ENCODE measurements around the gene ALDH1L2. TPM values are rescaled to one million over a fixed set of nuclear protein-coding genes. Genes with fewer than 3 reads are reported as not detected.

Gene ALDH1L2
- polyA plus RNA-seq, 1 donor (not counting 4 experiments of a cell fraction or from before 2014, with no cell fraction given): 1.8 TPM

GRCh38 chr12:105032703-105033357 is 51.4 kb downstream of the ALDH1L2 start:
- Histone ChIP-seq H4K20me1 (ENCODE audit: control insufficient read depth, extremely low read depth, insufficient read depth, low read length) (no peaks in the 10 kb centered on the region), H2AFZ (ENCODE audit: control insufficient read depth, low read length) (no peak overlapping the region), H3K4me1 (ENCODE audit: control insufficient read depth, extremely low read depth, insufficient read depth, low read length) (peaks cover 15% of the 10 kb centered on the region), H3K4me3 (ENCODE audit: control insufficient read depth in 2 of 3, extremely low read depth in 1 of 3, insufficient read depth in 2 of 3, low read depth in 1 of 3, low read length in 3 of 3) (no peak overlapping the region), H3K27ac (ENCODE audit: control insufficient read depth, insufficient read depth, low read length) (no peak overlapping the region), H3K79me2 (ENCODE audit: control insufficient read depth, insufficient read depth, low read length) (no peaks in the 10 kb centered on the region), H3K9me3 (ENCODE audit: control insufficient read depth, low read depth, low read length) (no peaks in the 10 kb centered on the region), H3K36me3 (ENCODE audit: control insufficient read depth in 2 of 2, extremely low read depth in 1 of 2, insufficient read depth in 2 of 2, low read length in 2 of 2) (no peaks in the 10 kb centered on the region), H3K4me2 (ENCODE audit: control insufficient read depth, extremely low read depth, insufficient read depth, low read depth, low read length) (no peak overlapping the region), H3K9me1 (ENCODE audit: control insufficient read depth, extremely low read depth, insufficient read depth, low read length) (no peaks in the 10 kb centered on the region), H3K9ac (ENCODE audit: control insufficient read depth, extremely low read depth, insufficient read depth, low read length) (no peak overlapping the region), H3K27me3 (ENCODE audit: control insufficient read depth, extremely low read depth, insufficient read depth, low read length) (no peaks in the 10 kb centered on the region)
- TF ChIP-seq EZH2 (IDR thresholded peaks at IDR 0.05; ENCODE audit: low read length): no peak
- no peak for TF ChIP-seq CTCF (optimal IDR thresholded peaks at IDR 0.05 in 1 of 3, IDR thresholded peaks at IDR 0.05 in 1 of 3, conservative IDR thresholded peaks at IDR 0.05 in 1 of 3; ENCODE audit: extremely low read depth in 1 of 3, insufficient read depth in 2 of 3, low read length in 3 of 3)
- FAIRE-seq: no peak
- no peak for DNase-seq (ENCODE audit: low read depth, low spot score)
- dilution Hi-C loops (cut with MboI; ENCODE audit: extremely low pct_ligation_motif_present, low sequenced_read_pairs): no loop called here

GRCh38 chr12:105030820-105031807 is 53.1 kb downstream of the ALDH1L2 start:
- no peaks in the 10 kb centered on the region for H3K9me1 ChIP-seq (ENCODE audit: control insufficient read depth, extremely low read depth, insufficient read depth, low read length)
- H3K4me3 ChIP-seq (ENCODE audit: control insufficient read depth in 2 of 3, extremely low read depth in 1 of 3, insufficient read depth in 2 of 3, low read depth in 1 of 3, low read length in 3 of 3): no peak overlapping the region
- peaks cover 8% of the 10 kb centered on the region for H3K4me1 ChIP-seq (ENCODE audit: control insufficient read depth, extremely low read depth, insufficient read depth, low read length)
- FAIRE-seq (no peak), DNase-seq (ENCODE audit: low read depth, low spot score) (no peak)
- H2AFZ ChIP-seq (ENCODE audit: control insufficient read depth, low read length): no peak overlapping the region
- dilution Hi-C loops (cut with MboI; ENCODE audit: extremely low pct_ligation_motif_present, low sequenced_read_pairs): no loop called here
- H3K4me2 ChIP-seq (ENCODE audit: control insufficient read depth, extremely low read depth, insufficient read depth, low read depth, low read length): no peak overlapping the region
- TF ChIP-seq EZH2 (IDR thresholded peaks at IDR 0.05; ENCODE audit: low read length) (no peak), CTCF (optimal IDR thresholded peaks at IDR 0.05 in 1 of 3, IDR thresholded peaks at IDR 0.05 in 1 of 3, conservative IDR thresholded peaks at IDR 0.05 in 1 of 3; ENCODE audit: extremely low read depth in 1 of 3, insufficient read depth in 2 of 3, low read length in 3 of 3) (no peak)
- H3K9ac ChIP-seq (ENCODE audit: control insufficient read depth, extremely low read depth, insufficient read depth, low read length): no peak overlapping the region
- H3K36me3 ChIP-seq (ENCODE audit: control insufficient read depth in 2 of 2, extremely low read depth in 1 of 2, insufficient read depth in 2 of 2, low read length in 2 of 2): no peaks in the 10 kb centered on the region
- H3K27me3 ChIP-seq (ENCODE audit: control insufficient read depth, extremely low read depth, insufficient read depth, low read length): no peaks in the 10 kb centered on the region
- no peaks in the 10 kb centered on the region for H3K79me2 ChIP-seq (ENCODE audit: control insufficient read depth, insufficient read depth, low read length)
- H3K9me3 ChIP-seq (ENCODE audit: control insufficient read depth, low read depth, low read length): no peaks in the 10 kb centered on the region
- H4K20me1 ChIP-seq (ENCODE audit: control insufficient read depth, extremely low read depth, insufficient read depth, low read length): no peaks in the 10 kb centered on the region
- H3K27ac ChIP-seq (ENCODE audit: control insufficient read depth, insufficient read depth, low read length): no peak overlapping the region
